Measurements from ENCODE around the gene SLC35G1. TPM values are rescaled to one million over a fixed set of nuclear protein-coding genes. Genes with fewer than 3 reads are reported as not detected.

The SLC35G1 gene
- total RNA-seq, 1 experiment from 2014 or later = 5.1 TPM

- TF ChIP-seq PRDM15 (CRISPR knock-in tag; IDR thresholded peaks at IDR 0.05) (no peak), NR2C2 (CRISPR knock-in tag; IDR thresholded peaks at IDR 0.05) (no peak), USF2 (CRISPR knock-in tag; IDR thresholded peaks at IDR 0.05) (no peak)
These were observed 14.5 kb upstream of the SLC35G1 start (continued) for GRCh38 chr10:93879273-93879672.

- Mint-ChIP-seq H3K36me3 (peaks cover 4% of the 10 kb centered on the region; the same call in 1 of the 2 replicates), H3K9me3 (no peaks in the 10 kb centered on the region), H3K4me3 (peak overlapping the region; percentile 82), H3K4me1 (peaks cover 38% of the 10 kb centered on the region), H3K27ac (no peak overlapping the region), H3K27me3 (ENCODE audit: low read depth) (peaks cover 56% of the 10 kb centered on the region)
- DNase-seq (ENCODE audit: low spot score) (no peak), ATAC-seq (no peak)
- no peak for TF ChIP-seq CBFB (CRISPR knock-in tag; IDR thresholded peaks at IDR 0.05; ENCODE audit: low read depth)
- ChIA-PET POLR2A (interaction anchor here (1.0 to 1.2 kb wide), 2 partner anchors 13 to 94 kb away, joined by 4 to 7 read pairs; no protein-coding TSS in a partner anchor), CTCF (interaction anchor here (1.0 to 1.9 kb wide), 9 partner anchors 12 to 425 kb away, joined by 3 to 9 read pairs (median 4); no protein-coding TSS in a partner anchor)
These were observed 969 bp downstream of the SLC35G1 start for GRCh38 chr10:93894516-93895378.

- TF ChIP-seq SMAD3 (CRISPR knock-in tag; IDR thresholded peaks at IDR 0.05; ENCODE audit: borderline replicate concordance) (no peak), SMAD4 (CRISPR knock-in tag; IDR thresholded peaks at IDR 0.05) (no peak), NR2C2 (CRISPR knock-in tag; IDR thresholded peaks at IDR 0.05) (no peak), USF2 (CRISPR knock-in tag; IDR thresholded peaks at IDR 0.05) (no peak), NR3C1 (CRISPR knock-in tag; conservative IDR thresholded peaks at IDR 0.05; ENCODE audit: low read depth) (no peak), ZNF219 (CRISPR knock-in tag; IDR thresholded peaks at IDR 0.05; ENCODE audit: borderline replicate concordance) (no peak), ZMAT4 (CRISPR knock-in tag; IDR thresholded peaks at IDR 0.05) (no peak), IRF2 (CRISPR knock-in tag; IDR thresholded peaks at IDR 0.05; ENCODE audit: borderline replicate concordance, low read depth) (no peak), ZSCAN18 (CRISPR knock-in tag; IDR thresholded peaks at IDR 0.05) (no peak), AFF4 (CRISPR knock-in tag; IDR thresholded peaks at IDR 0.05; ENCODE audit: borderline replicate concordance) (no peak), NR1H2 (CRISPR knock-in tag; IDR thresholded peaks at IDR 0.05) (no peak), GRHL2 (CRISPR knock-in tag; IDR thresholded peaks at IDR 0.05; ENCODE audit: insufficient replicate concordance, severe bottlenecking) (no peak)
- peaks cover 4% of the 10 kb centered on the region; the same call in 1 of the 2 replicates for H3K36me3 Mint-ChIP-seq
- H3K9me3 Mint-ChIP-seq = no peaks in the 10 kb centered on the region
- H3K27ac Mint-ChIP-seq = peak overlapping the region; percentile 41; the same call in 1 of the 2 replicates
- ChIA-PET CTCF (interaction anchor here (0.5 to 1.9 kb wide), 3 partner anchors 24 to 547 kb away, joined by 3 to 6 read pairs (median 4); no protein-coding TSS in a partner anchor), POLR2A (no interaction called here)
- no peak for DNase-seq (ENCODE audit: low spot score)
- peaks cover 32% of the 10 kb centered on the region for H3K27me3 Mint-ChIP-seq (ENCODE audit: low read depth)
- H3K4me1 Mint-ChIP-seq = peaks cover 38% of the 10 kb centered on the region
- no peak overlapping the region for H3K4me3 Mint-ChIP-seq
- ATAC-seq = peak; percentile 41
These were observed 3.4 kb downstream of the SLC35G1 start for GRCh38 chr10:93897070-93897780.

All from WTC11 (cell line).